HEK293T (cell line): ENCODE results near the gene HCRT.
"Not testable (repeated sequence)": the region's sequence is repeated elsewhere in the genome, so short reads cannot be mapped to it uniquely, and the experiment has no call there.

Source experiments
- ELF4 ChIP-seq: fragments of 450-650 bp; IDR thresholded peaks from 2 replicates; pipeline ENCODE4 v1.6.1; 2017; ENCODE audit warnings: antibody characterized with exemption
- FOXM1 ChIP-seq: fragments of 450-650 bp; IDR thresholded peaks from 2 replicates; pipeline ENCODE4 v1.6.1; 2017; ENCODE audit warnings: mild to moderate bottlenecking, borderline replicate concordance
- HDGF ChIP-seq: fragments of 450-650 bp; IDR thresholded peaks from 2 replicates; pipeline ENCODE4 v1.6.1; 2017; ENCODE audit warnings: antibody characterized with exemption, borderline replicate concordance
- PKNOX1 ChIP-seq: fragments of 450-650 bp; IDR thresholded peaks from 2 replicates; pipeline ENCODE4 v1.6.1; 2016
- SP1 ChIP-seq: fragments of 450-650 bp; IDR thresholded peaks from 2 replicates; pipeline ENCODE4 v1.6.1; 2017
- SUZ12 ChIP-seq: fragments of 450-650 bp; IDR thresholded peaks from 2 replicates; pipeline ENCODE4 v1.6.1; 2016; ENCODE audit warnings: mild to moderate bottlenecking
- TARDBP ChIP-seq: fragments of 450-650 bp; IDR thresholded peaks from 2 replicates; pipeline ENCODE4 v1.6.1; 2016

GRCh38 chr17:42219280-42219679 lies 34.0 kb upstream of the HCRT start:
- TF ChIP-seq SUZ12, ELF4, SP1, HDGF, FOXM1, PKNOX1, TARDBP: not testable (repeated sequence)
